ENCODE results near the gene TAS1R3. TPM values are rescaled to one million over a fixed set of nuclear protein-coding genes. Genes with fewer than 3 reads are reported as not detected.

Gene TAS1R3
- total and polyA plus RNA-seq, 4 donors = 0.13 to 1.3 (median 0.55) TPM

GRCh38 chr1:1294250-1294890 is 36.7 kb upstream of the TAS1R3 start:
- no peak overlapping the region for H3K4me3 ChIP-seq
- peaks cover 0 to 23% (median 4%) of the 10 kb centered on the region in 4 donors for H3K36me3 ChIP-seq (ENCODE audit: control insufficient read depth in 4 of 4, insufficient read depth in 4 of 4, low read length in 4 of 4)
- TF ChIP-seq CTCF (IDR thresholded peaks at IDR 0.05; ENCODE audit: control extremely low read depth, extremely low read depth) = no peak
- no peak overlapping the region for H3K9ac ChIP-seq (ENCODE audit: insufficient read depth in 1 of 2, low read length in 2 of 2)
- DNase-seq (no peak), ATAC-seq (ENCODE audit: insufficient read depth, low FRiP score) (no peak)
- WGBS, 2 donors = 89 to 95% methylated on average over 57 to 58 of the region's 58 CpGs
- H3K4me1 ChIP-seq (ENCODE audit: control insufficient read depth in 5 of 5, insufficient read depth in 5 of 5, low read length in 5 of 5) = peaks cover 0 to 5% (median 0%) of the 10 kb centered on the region in 5 donors
- no peaks in the 10 kb centered on the region for H3K27me3 ChIP-seq (ENCODE audit: control insufficient read depth in 3 of 3, insufficient read depth in 3 of 3, low read length in 2 of 3)
- H3K9me3 ChIP-seq (ENCODE audit: control insufficient read depth in 4 of 4, insufficient read depth in 3 of 4, low read length in 3 of 4) = no peaks in the 10 kb centered on the region
- H3K27ac ChIP-seq (ENCODE audit: low read depth in 1 of 2, low read length in 1 of 2) = no peak overlapping the region

- WGBS, 2 donors = 95 to 98% methylated on average over 33 to 35 of the region's 35 CpGs
- Histone ChIP-seq H3K27ac (ENCODE audit: low read depth in 1 of 2, low read length in 1 of 2) (no peak overlapping the region), H3K9me3 (ENCODE audit: control insufficient read depth in 4 of 4, insufficient read depth in 3 of 4, low read length in 3 of 4) (no peaks in the 10 kb centered on the region), H3K4me3 (no peak overlapping the region), H3K4me1 (ENCODE audit: control insufficient read depth in 5 of 5, insufficient read depth in 5 of 5, low read length in 5 of 5) (peaks cover 0 to 5% (median 0%) of the 10 kb centered on the region in 5 donors), H3K27me3 (ENCODE audit: control insufficient read depth in 3 of 3, insufficient read depth in 3 of 3, low read length in 2 of 3) (no peaks in the 10 kb centered on the region), H3K9ac (ENCODE audit: insufficient read depth in 1 of 2, low read length in 2 of 2) (no peak overlapping the region), H3K36me3 (ENCODE audit: control insufficient read depth in 4 of 4, insufficient read depth in 4 of 4, low read length in 4 of 4) (peaks cover 0 to 25% (median 4%) of the 10 kb centered on the region in 4 donors)
- ATAC-seq (ENCODE audit: insufficient read depth, low FRiP score) (no peak), DNase-seq (no peak)
- no peak for TF ChIP-seq CTCF (IDR thresholded peaks at IDR 0.05; ENCODE audit: control extremely low read depth, extremely low read depth)
Measured at GRCh38 chr1:1295154-1295923, 35.7 kb upstream of the TAS1R3 start.

- ATAC-seq (ENCODE audit: insufficient read depth, low FRiP score) (no peak), DNase-seq (no peak)
- WGBS, 2 donors = 94 to 96% methylated on average over 62 of the region's 62 CpGs
- Histone ChIP-seq H3K9me3 (ENCODE audit: control insufficient read depth in 4 of 4, insufficient read depth in 3 of 4, low read length in 3 of 4) (no peaks in the 10 kb centered on the region), H3K36me3 (ENCODE audit: control insufficient read depth in 4 of 4, insufficient read depth in 4 of 4, low read length in 4 of 4) (peaks cover 0 to 27% (median 4%) of the 10 kb centered on the region in 4 donors), H3K4me3 (no peak overlapping the region), H3K4me1 (ENCODE audit: control insufficient read depth in 5 of 5, insufficient read depth in 5 of 5, low read length in 5 of 5) (peaks cover 0 to 3% (median 0%) of the 10 kb centered on the region in 5 donors), H3K9ac (ENCODE audit: insufficient read depth in 1 of 2, low read length in 2 of 2) (no peak overlapping the region), H3K27me3 (ENCODE audit: control insufficient read depth in 3 of 3, insufficient read depth in 3 of 3, low read length in 2 of 3) (no peaks in the 10 kb centered on the region), H3K27ac (ENCODE audit: low read depth in 1 of 2, low read length in 1 of 2) (no peak overlapping the region)
- TF ChIP-seq CTCF (IDR thresholded peaks at IDR 0.05; ENCODE audit: control extremely low read depth, extremely low read depth) = no peak
Measured at GRCh38 chr1:1296070-1297061, 34.7 kb upstream of the TAS1R3 start.

Measured in lung (tissue), 12 donors.